Measurements from ENCODE around the gene ALOX15B.

GRCh38 chr17:7992924-7993323 is 45.9 kb upstream of the ALOX15B start:
- TF ChIP-seq, protein P1, sequence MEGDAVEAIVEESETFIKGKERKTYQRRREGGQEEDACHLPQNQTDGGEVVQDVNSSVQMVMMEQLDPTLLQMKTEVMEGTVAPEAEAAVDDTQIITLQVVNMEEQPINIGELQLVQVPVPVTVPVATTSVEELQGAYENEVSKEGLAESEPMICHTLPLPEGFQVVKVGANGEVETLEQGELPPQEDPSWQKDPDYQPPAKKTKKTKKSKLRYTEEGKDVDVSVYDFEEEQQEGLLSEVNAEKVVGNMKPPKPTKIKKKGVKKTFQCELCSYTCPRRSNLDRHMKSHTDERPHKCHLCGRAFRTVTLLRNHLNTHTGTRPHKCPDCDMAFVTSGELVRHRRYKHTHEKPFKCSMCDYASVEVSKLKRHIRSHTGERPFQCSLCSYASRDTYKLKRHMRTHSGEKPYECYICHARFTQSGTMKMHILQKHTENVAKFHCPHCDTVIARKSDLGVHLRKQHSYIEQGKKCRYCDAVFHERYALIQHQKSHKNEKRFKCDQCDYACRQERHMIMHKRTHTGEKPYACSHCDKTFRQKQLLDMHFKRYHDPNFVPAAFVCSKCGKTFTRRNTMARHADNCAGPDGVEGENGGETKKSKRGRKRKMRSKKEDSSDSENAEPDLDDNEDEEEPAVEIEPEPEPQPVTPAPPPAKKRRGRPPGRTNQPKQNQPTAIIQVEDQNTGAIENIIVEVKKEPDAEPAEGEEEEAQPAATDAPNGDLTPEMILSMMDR (IDR thresholded peaks at IDR 0.05; ENCODE audit: low read depth, low read length): no peak
- no peak for TF ChIP-seq EZH2phosphoT487 (IDR thresholded peaks at IDR 0.05; ENCODE audit: low read depth)
